Esophagus mucosa (tissue), 1 donor: ENCODE results near the gene EIF2B1. TPM values are rescaled to one million over a fixed set of nuclear protein-coding genes. Genes with fewer than 3 reads are reported as not detected.
"Not testable (repeated sequence)": the region's sequence is repeated elsewhere in the genome, so short reads cannot be mapped to it uniquely, and the experiment has no call there.

Source experiments
- ATAC-seq: fragments of 200-7000 bp; cut with Tn5 transposase; one replicate; pipeline ENCODE4 v1.9.1; 2020
- total RNA-seq: library from RNA; stranded (reverse); gene quantifications from one replicate; pipeline ENCODE4 v1.2.4, GENCODE V29; 2023
- donor health status: DM: yes; HTN: yes; CAD: no.

The EIF2B1 gene
- total RNA-seq, 1 donor from 2014 or later: 42.7 TPM

DNA sequence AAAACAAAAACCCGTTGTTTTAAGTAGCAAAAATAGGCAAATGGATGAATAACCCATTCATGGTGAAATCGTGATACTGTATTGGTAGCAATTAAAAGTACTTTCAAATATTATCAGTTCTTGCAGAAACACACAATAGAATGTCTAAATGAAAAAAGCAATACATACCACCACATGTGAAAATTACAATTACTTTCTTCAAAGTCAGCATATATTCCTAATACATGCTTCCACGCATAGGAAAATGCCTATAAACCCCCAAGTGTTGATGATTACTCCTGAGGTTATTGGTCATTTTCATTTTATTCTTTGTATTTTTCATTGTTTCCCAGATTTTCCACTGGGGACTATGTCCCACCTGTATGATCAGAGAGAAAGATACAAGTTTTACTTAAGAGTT is 16.3 kb downstream of the EIF2B1 start:
- no peak for ATAC-seq

DNA sequence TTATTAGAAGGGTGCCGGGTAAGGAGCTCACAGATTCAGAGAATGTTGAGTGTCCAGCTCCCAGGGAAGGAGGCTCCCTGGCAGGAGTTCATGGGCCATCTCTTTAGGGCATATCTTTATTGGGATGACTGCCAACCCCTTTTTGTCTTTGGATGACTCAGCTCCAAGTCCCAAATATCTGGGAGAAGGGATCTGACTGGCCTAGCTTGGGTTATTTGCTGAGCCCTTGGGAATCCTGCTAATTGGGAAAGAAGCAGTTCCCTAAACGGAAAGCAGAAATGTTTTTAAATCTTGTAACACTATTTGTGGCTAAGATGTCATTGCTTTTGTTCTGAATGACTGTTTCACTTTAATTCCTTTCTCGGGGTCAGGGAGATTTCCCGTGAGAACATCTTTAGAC is 19.0 kb downstream of the EIF2B1 start:
- no peak for ATAC-seq

DNA sequence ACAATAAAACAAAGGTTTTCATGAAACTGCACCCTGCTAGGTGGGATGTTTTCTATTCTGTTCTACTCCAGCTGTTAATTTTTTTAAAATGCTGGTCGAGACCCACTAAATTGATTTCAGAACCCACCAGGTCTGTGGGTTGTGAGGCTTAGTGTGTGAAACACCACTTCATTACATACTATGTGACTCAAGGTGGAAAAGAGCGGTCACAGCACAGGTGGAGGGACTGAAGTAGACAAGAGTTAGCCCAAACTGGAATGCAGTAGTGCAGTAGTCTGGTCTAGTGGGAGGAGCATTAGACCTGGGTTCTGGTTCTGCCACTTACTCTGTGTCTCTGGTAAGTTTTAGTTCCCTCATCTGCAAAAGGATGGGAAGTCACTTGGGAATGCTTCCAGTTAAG is 19.4 kb downstream of the EIF2B1 start:
- no peak for ATAC-seq

DNA sequence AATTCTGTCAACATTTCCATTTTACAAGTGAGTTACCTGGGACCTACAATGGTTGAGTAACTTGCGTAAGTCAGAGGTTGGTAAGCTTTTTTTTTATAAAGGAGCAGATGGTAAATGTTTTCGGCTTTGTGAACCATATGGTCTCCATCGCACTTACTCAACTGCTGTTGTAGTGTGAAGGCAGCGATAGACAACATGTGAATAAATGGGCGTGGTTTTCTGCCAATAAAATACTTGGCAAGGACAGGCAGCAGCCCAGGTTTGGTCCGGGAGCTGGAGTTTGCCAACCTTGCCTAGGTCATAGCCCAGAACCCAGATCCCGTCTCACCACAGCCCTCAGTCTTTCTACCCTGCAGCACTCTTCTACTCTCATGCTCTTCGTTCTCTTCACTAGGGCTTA is 25.3 kb downstream of the EIF2B1 start:
- ATAC-seq: no peak

DNA sequence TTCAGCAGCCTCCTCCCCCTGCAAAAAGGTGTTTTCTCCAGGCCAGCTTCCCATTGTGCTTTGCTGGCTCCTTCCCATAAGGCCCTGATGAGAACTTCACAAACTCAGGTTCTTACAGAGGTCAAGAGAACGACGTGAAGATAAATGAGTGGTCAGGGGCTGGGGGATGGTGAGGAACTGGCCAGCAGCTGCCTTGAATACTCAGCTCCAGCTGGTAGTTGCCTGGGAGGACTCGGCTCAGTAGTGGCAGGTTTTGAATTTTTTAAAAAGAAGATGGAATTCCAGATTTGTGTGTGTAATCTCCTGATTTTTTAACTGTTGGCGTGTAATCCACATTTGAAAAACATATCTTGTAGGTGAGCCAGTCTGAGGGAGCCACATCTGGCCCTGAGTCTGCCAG is 25.7 kb downstream of the EIF2B1 start:
- no peak for ATAC-seq

GRCh38 chr12:123603495-123603894 is 30.0 kb downstream of the EIF2B1 start:
- not testable (repeated sequence) for ATAC-seq

- ATAC-seq: no peak
Measured at GRCh38 chr12:123602651-123603195, 30.8 kb downstream of the EIF2B1 start.

GRCh38 chr12:123601602-123602489 is 31.6 kb downstream of the EIF2B1 start, which contains the start of gene DDX55:
Gene DDX55, plus strand, starts transcription at chr12:123602099. Its CDS starts 50 bp downstream, at chr12:123602149.
- peak; percentile 96 for ATAC-seq

DNA sequence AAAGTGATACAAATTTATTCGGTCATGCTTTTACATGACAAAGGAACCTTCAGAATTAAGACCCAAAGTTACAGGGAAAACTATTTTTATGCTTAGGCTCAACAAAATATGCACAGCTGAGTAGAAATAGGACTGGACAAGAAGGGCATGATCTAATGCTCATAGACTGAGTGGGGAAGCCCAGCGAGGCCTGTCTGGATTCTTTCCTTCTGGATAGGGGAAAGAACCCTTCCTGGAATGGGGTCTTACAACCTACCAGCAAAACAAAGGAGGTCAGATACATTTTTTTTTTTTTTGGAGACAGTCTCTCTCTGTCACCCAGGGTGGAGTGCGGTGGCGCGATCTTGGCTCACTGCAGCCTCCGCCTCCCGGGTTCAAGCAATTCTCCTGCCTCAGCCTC is 33.8 kb downstream of the EIF2B1 start:
- ATAC-seq: no peak

- ATAC-seq: no peak
Measured at GRCh38 chr12:123599310-123599709, 34.2 kb downstream of the EIF2B1 start.

DNA sequence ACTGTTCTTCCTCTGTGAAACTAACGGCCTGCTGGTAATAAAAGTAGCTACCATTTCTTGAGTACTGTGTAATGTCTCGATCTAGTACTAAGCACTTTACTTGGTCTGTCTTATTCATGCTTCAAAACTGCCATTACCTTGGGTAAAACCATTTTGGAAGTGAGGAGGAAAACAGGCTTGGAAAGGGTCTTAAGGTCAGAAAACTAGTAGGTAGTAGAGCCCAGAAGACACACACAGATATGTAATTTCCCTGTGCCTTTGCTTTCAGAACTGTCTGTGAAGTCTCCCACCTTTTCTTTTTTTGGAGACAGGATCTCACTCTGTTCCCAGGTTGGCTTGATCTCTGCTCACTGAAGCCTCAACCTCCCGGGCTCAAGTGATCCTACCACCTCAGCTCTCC is 35.0 kb downstream of the EIF2B1 start:
- no peak for ATAC-seq

DNA sequence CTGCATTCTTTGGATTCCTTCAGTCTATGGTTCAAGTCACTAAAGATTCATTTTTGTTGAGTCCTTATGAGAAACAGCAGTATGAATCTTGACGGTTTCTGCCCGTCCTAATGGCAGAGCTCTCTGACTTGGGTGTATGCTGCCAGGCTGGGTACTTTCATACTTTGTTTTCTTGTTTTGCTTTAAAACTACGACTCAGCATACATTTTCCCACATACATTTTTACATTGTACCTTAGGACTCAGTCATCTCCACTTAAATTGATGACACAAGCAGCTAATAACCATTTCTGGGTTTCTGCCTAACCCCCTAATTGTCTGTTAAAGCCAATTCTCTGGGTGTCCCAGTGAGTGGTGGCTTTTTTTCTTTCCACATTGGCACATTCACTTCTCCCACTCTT is 36.4 kb downstream of the EIF2B1 start:
- ATAC-seq: no peak

- ATAC-seq: no peak
Measured at GRCh38 chr12:123595729-123596128, 37.8 kb downstream of the EIF2B1 start.

GRCh38 chr12:123591702-123592481 is 41.6 kb downstream of the EIF2B1 start:
- no peak for ATAC-seq

GRCh38 chr12:123580772-123581171 is 52.7 kb downstream of the EIF2B1 start:
- ATAC-seq: no peak

DNA sequence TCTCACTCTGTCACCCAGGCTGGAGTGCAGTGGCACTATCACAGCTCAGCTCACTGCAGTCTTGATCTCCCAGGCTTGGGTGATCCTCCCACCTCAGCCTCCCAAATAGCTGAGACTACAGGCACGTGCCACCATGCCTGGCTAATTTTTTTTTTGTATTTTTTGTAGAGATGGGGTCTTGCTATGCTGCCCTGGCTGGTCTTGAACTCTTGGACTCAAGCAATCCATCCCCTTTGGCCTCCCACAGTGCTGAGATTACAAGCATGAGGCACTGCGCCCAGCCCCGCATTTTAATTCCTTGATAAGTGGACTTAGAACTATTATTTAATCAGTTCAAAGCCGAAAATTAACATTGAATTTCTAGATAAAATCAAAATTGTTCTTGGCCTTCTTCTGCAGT is 54.7 kb downstream of the EIF2B1 start:
- ATAC-seq: not testable (repeated sequence)

DNA sequence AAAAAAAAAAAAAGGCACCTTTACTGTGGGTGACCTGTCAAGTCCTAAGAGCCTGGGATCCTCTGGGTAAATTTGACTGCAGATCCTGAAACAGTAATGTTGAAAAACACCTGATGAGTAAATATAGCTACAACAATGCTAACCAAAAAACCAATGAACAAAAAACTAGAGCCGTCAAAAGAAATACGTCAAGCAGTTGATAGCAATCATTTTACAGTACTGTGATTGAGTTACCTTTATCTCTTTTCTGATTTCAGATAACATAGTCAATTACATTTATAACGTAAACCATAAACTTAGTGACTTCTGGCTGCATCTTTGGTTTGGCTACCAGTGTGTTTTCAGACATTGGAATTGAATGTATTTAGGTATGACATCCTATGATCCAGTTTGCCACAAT is 55.2 kb downstream of the EIF2B1 start:
- no peak for ATAC-seq

- ATAC-seq: no peak
Measured at GRCh38 chr12:123576611-123577010, 56.9 kb downstream of the EIF2B1 start.

GRCh38 chr12:123573870-123574269 is 59.6 kb downstream of the EIF2B1 start:
- no peak for ATAC-seq

- ATAC-seq: no peak
Measured at GRCh38 chr12:123572391-123572790, 61.1 kb downstream of the EIF2B1 start.

- ATAC-seq: peak; percentile 89
Measured at GRCh38 chr12:123571343-123571813, 62.1 kb downstream of the EIF2B1 start.
